Ovary (tissue), 9 donors: Measurements from ENCODE around the gene ADCY6. TPM values are rescaled to one million over a fixed set of nuclear protein-coding genes. Genes with fewer than 3 reads are reported as not detected.

ENCODE experiments used
- DNase-seq, 5 donors: peaks; one replicate each; pipeline ENCODE4 v3.0.0-alpha.2; 2019 to 2020
- H3K27ac ChIP-seq, 2 donors: fragments of 200-600 bp; one replicate each; pipeline versions ENCODE4 v1.5.1 to v1.8.0; 2019 to 2022
- H3K27me3 ChIP-seq: fragments of 200-600 bp; one replicate; pipeline ENCODE4 v1.8.0; 2022
- H3K36me3 ChIP-seq: fragments of 200-600 bp; sonication (generic); one replicate; pipeline ENCODE4 v1.5.1; 2019
- H3K4me1 ChIP-seq: one replicate; pipeline ENCODE4 v1.8.1; 2013; ENCODE audit warnings: mild to moderate bottlenecking, moderate library complexity; ENCODE audit not compliant: insufficient read depth
- H3K4me3 ChIP-seq: fragments of 200-600 bp; sonication (generic); one replicate; pipeline ENCODE4 v1.5.1; 2017
- H3K9me3 ChIP-seq, 2 donors: fragments of 200-600 bp in 1 of 2; sonication (generic) in 1 of 2; one replicate each; pipeline versions ENCODE4 v1.5.1 to v1.8.1; 2013 to 2019; ENCODE audit warnings: mild to moderate bottlenecking in 1 of 2, moderate library complexity in 1 of 2
- CTCF ChIP-seq, 3 donors: fragments of 450-650 bp in 2 of 3; fragments of 200-600 bp in 1 of 3; IDR thresholded peaks; one replicate each; pipeline versions ENCODE4 v1.5.1 to v1.8.0; 2016 to 2022; ENCODE audit warnings: antibody characterized with exemption in 3 of 3, mild to moderate bottlenecking in 1 of 3
- EP300 ChIP-seq: sonication (generic); formaldehyde crosslinking; IDR thresholded peaks from one replicate; pipeline ENCODE4 v1.6.1; 2017; ENCODE audit warnings: antibody characterized with exemption
- POLR2A ChIP-seq: fragments of 450-650 bp; IDR thresholded peaks from one replicate; pipeline ENCODE4 v1.6.1; 2017; ENCODE audit warnings: antibody characterized with exemption, mild to moderate bottlenecking, moderate library complexity
- WGBS, 3 donors: extraction: QIAGEN DNeasy Blood & Tissue Kit in 1 of 3; methylation state at CpG; one replicate each; pipeline versions ENCODE4 v1.1.5 to v1.1.7; 2013 to 2017; 5-methylcytosine and 5-hydroxymethylcytosine counted together
- intact Hi-C, 4 donors: fragments of 100-400 bp; cut with DNase I; formaldehyde crosslinking; loops; one replicate each; pipeline versions ENCODE4 v1.11.0 to v1.15.1; 2022 to 2023
- polyA plus RNA-seq, 2 donors: library from polyadenylated mRNA; stranded (reverse); fragments of 200-250 nt in 1 of 2; fragments of 350-450 nt in 1 of 2; fragmentation: Illumina TruSeq in 1 of 2; extraction: RNeasy Lipid Tissue Mini Kit (QIAGEN cat#74804) in 1 of 2; gene quantifications; one replicate each; pipeline ENCODE4 v1.2.3, GENCODE V29; 2013 to 2014
- total RNA-seq, 7 donors: library from RNA; depleted of rRNA in 2 of 7; stranded (reverse); fragments of >200 nt in 2 of 7; fragmentation: NEBNext Ultra II Directional in 3 of 7; extraction: Animal tissue kit (Norgen Biotek cat#: 25700) in 3 of 7; gene quantifications; one replicate each; pipeline versions ENCODE4 v1.1.0 to v1.2.4, GENCODE V29; 2016 to 2023
- donor health status: DM: no; HTN: no; CAD: no; lungs with moderate emphysema.
- donor health status: DM: no; HTN: no; CAD: no.
- donor health status: Bipolar disorder and iron deficiency.
- donor health status: DM: yes; HTN: yes; CAD: no.
- donor health status: DM: no; HTN: no; CAD: no.
- donor health status: DM: yes; HTN: yes; CAD: no.

The ADCY6 gene
- total and polyA plus RNA-seq, 9 donors: 14.8 to 83.3 (median 40.6) TPM

- 63 to 70% (median 64%) methylated on average over 4 of the region's 4 CpGs for WGBS, 3 donors
- Histone ChIP-seq H3K27ac (no peak overlapping the region), H3K9me3 (no peaks in the 10 kb centered on the region), H3K4me1 (no peaks in the 10 kb centered on the region), H3K4me3 (no peak overlapping the region), H3K36me3 (no peaks in the 10 kb centered on the region), H3K27me3 (no peaks in the 10 kb centered on the region)
- intact Hi-C loops: no loop called here
- TF ChIP-seq CTCF (IDR thresholded peaks at IDR 0.05): no peak
- TF ChIP-seq POLR2A: no peak
- no peak for TF ChIP-seq EP300
- DNase-seq: no peak
Observed at GRCh38 chr12:48758186-48758585, 30.7 kb downstream of the ADCY6 start.

GRCh38 chr12:48750769-48751356 lies 38.0 kb downstream of the ADCY6 start:
- Histone ChIP-seq H3K27ac (no peak overlapping the region), H3K36me3 (no peaks in the 10 kb centered on the region), H3K9me3 (no peaks in the 10 kb centered on the region), H3K4me3 (no peak overlapping the region), H3K4me1 (no peaks in the 10 kb centered on the region), H3K27me3 (no peaks in the 10 kb centered on the region)
- no peak for TF ChIP-seq CTCF (IDR thresholded peaks at IDR 0.05)
- no peak for TF ChIP-seq EP300
- no peak for TF ChIP-seq POLR2A
- intact Hi-C loops: loop anchor here in 1 of 4 donors (5.0 kb wide), 1 partner anchor 46 kb away; no protein-coding TSS in a partner anchor
- no peak for DNase-seq
- WGBS, 3 donors: 59 to 68% (median 60%) methylated on average over 2 of the region's 2 CpGs

GRCh38 chr12:48750215-48750614 lies 38.7 kb downstream of the ADCY6 start:
- intact Hi-C loops: loop anchor here in 1 of 4 donors (5.0 kb wide), 1 partner anchor 47 kb away; no protein-coding TSS in a partner anchor
- 97 to 100% (median 98%) methylated on average over 1 of the region's 1 CpG for WGBS, 3 donors

GRCh38 chr12:48744251-48745008 lies 44.5 kb downstream of the ADCY6 start:
- H3K4me1 ChIP-seq: no peaks in the 10 kb centered on the region
- H3K9me3 ChIP-seq: no peaks in the 10 kb centered on the region
- 73 to 77% (median 74%) methylated on average over 9 of the region's 9 CpGs for WGBS, 3 donors
- no peaks in the 10 kb centered on the region for H3K27me3 ChIP-seq
- no peaks in the 10 kb centered on the region for H3K36me3 ChIP-seq
- H3K27ac ChIP-seq: no peak overlapping the region
- intact Hi-C loops: no loop called here
- TF ChIP-seq EP300 (no peak), POLR2A (no peak), CTCF (IDR thresholded peaks at IDR 0.05) (no peak)
- DNase-seq: no peak
- no peak overlapping the region for H3K4me3 ChIP-seq

More at GRCh38 chr12:48750215-48750614, 38.7 kb downstream of the ADCY6 start:
- no peak for DNase-seq
- Histone ChIP-seq H3K36me3 (no peaks in the 10 kb centered on the region), H3K4me1 (no peaks in the 10 kb centered on the region), H3K27ac (no peak overlapping the region), H3K27me3 (no peaks in the 10 kb centered on the region), H3K4me3 (no peak overlapping the region), H3K9me3 (no peaks in the 10 kb centered on the region)
- TF ChIP-seq CTCF (IDR thresholded peaks at IDR 0.05): no peak
- no peak for TF ChIP-seq EP300
- TF ChIP-seq POLR2A: no peak
